ENCODE data around the gene SIX4. TPM values are rescaled to one million over a fixed set of nuclear protein-coding genes. Genes with fewer than 3 reads are reported as not detected.

The SIX4 gene
- total RNA-seq (2014; rRNA removed; shearing (Covaris generic)) (46.9 and 50.2 TPM in 2 replicates), polyA plus RNA-seq (2016; fragmentation: Nextera tagmentation; extraction: Ambion mirVana) (6.2 and 6.6 TPM in 2 replicates)
- long read RNA-seq: 0 reads

GRCh38 chr14:60723907-60724618 is at the start of gene SIX4:
TSS of gene SIX4 (minus strand) at chr14:60724351. CDS start at chr14:60724074, 277 bp downstream.
- H3K79me2 ChIP-seq (replicated peaks; ENCODE audit: insufficient read depth): peaks cover 43% of the 10 kb centered on the region
- H3K4me1 ChIP-seq (ENCODE audit: insufficient read depth): peaks cover 25% of the 10 kb centered on the region
- Mint-ChIP-seq H3K27me3 (ENCODE audit: insufficient read depth, low read depth, poor library complexity) (peaks cover 15% of the 10 kb centered on the region), H3K36me3 (ENCODE audit: low read depth) (peaks cover 29% of the 10 kb centered on the region), H3K4me3 (peak within 1 kb of the TSS; percentile 91), H3K4me1 (peaks cover 26% of the 10 kb centered on the region), H3K9me3 (0 out of 3 replicates have a peak, but pooled peaks cover 2% of the 10 kb centered on the region), H3K27ac (peak within 1 kb of the TSS; percentile 96)
- DNase-seq (ENCODE audit: low spot score) (peak; percentile 94), ATAC-seq (peak; percentile 61)
- peaks cover 25% of the 10 kb centered on the region for H4K20me1 ChIP-seq (replicated peaks; ENCODE audit: insufficient read depth)
- no peaks in the 10 kb centered on the region for H3K9me2 ChIP-seq (ENCODE audit: insufficient read depth)
- H3F3A ChIP-seq (replicated peaks; ENCODE audit: low read depth): peaks cover 3% of the 10 kb centered on the region; the same call in 1 of the 2 replicates
- peak within 1 kb of the TSS; percentile 97 for H3K4me3 ChIP-seq
- peak within 1 kb of the TSS; percentile 86 for H3K27ac ChIP-seq (ENCODE audit: low read depth)
- peaks cover 13% of the 10 kb centered on the region for H3K36me3 ChIP-seq (ENCODE audit: insufficient read depth)
- no peak within 1 kb of the TSS for H2AFZ ChIP-seq
- H3K27me3 ChIP-seq (ENCODE audit: insufficient read depth): peaks cover 6% of the 10 kb centered on the region
- H3K4me2 ChIP-seq: peak within 1 kb of the TSS; percentile 99
- TF ChIP-seq, protein P1, sequence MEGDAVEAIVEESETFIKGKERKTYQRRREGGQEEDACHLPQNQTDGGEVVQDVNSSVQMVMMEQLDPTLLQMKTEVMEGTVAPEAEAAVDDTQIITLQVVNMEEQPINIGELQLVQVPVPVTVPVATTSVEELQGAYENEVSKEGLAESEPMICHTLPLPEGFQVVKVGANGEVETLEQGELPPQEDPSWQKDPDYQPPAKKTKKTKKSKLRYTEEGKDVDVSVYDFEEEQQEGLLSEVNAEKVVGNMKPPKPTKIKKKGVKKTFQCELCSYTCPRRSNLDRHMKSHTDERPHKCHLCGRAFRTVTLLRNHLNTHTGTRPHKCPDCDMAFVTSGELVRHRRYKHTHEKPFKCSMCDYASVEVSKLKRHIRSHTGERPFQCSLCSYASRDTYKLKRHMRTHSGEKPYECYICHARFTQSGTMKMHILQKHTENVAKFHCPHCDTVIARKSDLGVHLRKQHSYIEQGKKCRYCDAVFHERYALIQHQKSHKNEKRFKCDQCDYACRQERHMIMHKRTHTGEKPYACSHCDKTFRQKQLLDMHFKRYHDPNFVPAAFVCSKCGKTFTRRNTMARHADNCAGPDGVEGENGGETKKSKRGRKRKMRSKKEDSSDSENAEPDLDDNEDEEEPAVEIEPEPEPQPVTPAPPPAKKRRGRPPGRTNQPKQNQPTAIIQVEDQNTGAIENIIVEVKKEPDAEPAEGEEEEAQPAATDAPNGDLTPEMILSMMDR (conservative IDR thresholded peaks at IDR 0.05; ENCODE audit: low read depth in 2 of 2): no peak
- no peak for TF ChIP-seq STAT1 (IDR thresholded peaks at IDR 0.05; ENCODE audit: unreplicated experiment)
- TF ChIP-seq POLR2AphosphoS5 (IDR thresholded peaks at IDR 0.05; ENCODE audit: low read depth): peak; percentile 85
- TF ChIP-seq ZNF331 (CRISPR knock-in tag; IDR thresholded peaks at IDR 0.05; ENCODE audit: low read depth): no peak
- no peak for TF ChIP-seq EZH2 (IDR thresholded peaks at IDR 0.05; ENCODE audit: low read depth, unreplicated experiment)
- no peak for TF ChIP-seq NANOG (IDR thresholded peaks at IDR 0.05; ENCODE audit: borderline replicate concordance)
- TF ChIP-seq ETS1 (IDR thresholded peaks at IDR 0.05): 0 out of 2 replicates have a peak, but pooled peaks have one; percentile 27
- no peak for TF ChIP-seq ZNF114 (CRISPR knock-in tag; IDR thresholded peaks at IDR 0.05)
- no peak for TF ChIP-seq CREB1 (CRISPR knock-in tag; IDR thresholded peaks at IDR 0.05; ENCODE audit: low read depth)

DNA sequence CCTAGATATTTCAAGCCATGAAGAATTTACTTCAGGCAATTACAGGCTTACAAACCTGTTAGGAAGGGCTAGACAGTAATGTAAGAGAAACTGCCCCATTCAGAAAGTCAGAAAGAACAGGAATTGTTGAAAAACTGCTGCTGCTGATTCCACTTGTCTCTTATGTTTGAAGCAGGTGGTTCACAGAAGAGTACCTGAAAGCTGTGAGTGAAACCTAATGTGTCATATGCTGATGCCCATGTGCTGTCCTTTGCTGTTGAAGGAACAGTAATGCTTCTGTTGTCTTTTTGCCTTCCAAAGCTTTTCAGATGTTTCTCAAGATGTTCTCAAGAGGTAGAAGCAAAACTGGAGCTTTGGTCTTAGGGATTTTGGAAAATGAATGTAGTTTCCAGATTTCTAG is 49.4 kb upstream of the SIX4 start:
- Histone ChIP-seq H3K36me3 (ENCODE audit: insufficient read depth) (no peaks in the 10 kb centered on the region), H3F3A (replicated peaks; ENCODE audit: low read depth) (no peaks in the 10 kb centered on the region), H3K4me2 (no peak overlapping the region), H3K4me3 (no peak overlapping the region), H3K27me3 (ENCODE audit: insufficient read depth) (no peaks in the 10 kb centered on the region), H3K4me1 (ENCODE audit: insufficient read depth) (peaks cover 16% of the 10 kb centered on the region), H3K79me2 (replicated peaks; ENCODE audit: insufficient read depth) (peaks cover 79% of the 10 kb centered on the region), H3K27ac (ENCODE audit: low read depth) (no peak overlapping the region), H3K9me2 (ENCODE audit: insufficient read depth) (0 out of 2 replicates have a peak, but pooled peaks cover 3% of the 10 kb centered on the region), H4K20me1 (replicated peaks; ENCODE audit: insufficient read depth) (no peaks in the 10 kb centered on the region; the same call in 1 of the 2 replicates), H2AFZ (no peak overlapping the region)
- no peaks in the 10 kb centered on the region for H3K36me3 Mint-ChIP-seq (ENCODE audit: low read depth)
- H3K4me3 Mint-ChIP-seq: no peak overlapping the region
- H3K9me3 Mint-ChIP-seq: no peaks in the 10 kb centered on the region
- no peaks in the 10 kb centered on the region; the same call in 2 of the 3 replicates for H3K4me1 Mint-ChIP-seq
- no peak for DNase-seq (ENCODE audit: low spot score)
- no peak overlapping the region for H3K27ac Mint-ChIP-seq
- ATAC-seq: no peak
- H3K27me3 Mint-ChIP-seq (ENCODE audit: insufficient read depth, low read depth, poor library complexity): no peaks in the 10 kb centered on the region
- TF ChIP-seq ZNF114 (CRISPR knock-in tag; IDR thresholded peaks at IDR 0.05) (no peak), NANOG (IDR thresholded peaks at IDR 0.05; ENCODE audit: borderline replicate concordance) (no peak), ETS1 (IDR thresholded peaks at IDR 0.05) (no peak), EZH2phosphoT487 (IDR thresholded peaks at IDR 0.05; ENCODE audit: unreplicated experiment) (no peak), STAT1 (IDR thresholded peaks at IDR 0.05; ENCODE audit: unreplicated experiment) (no peak), CREB1 (CRISPR knock-in tag; IDR thresholded peaks at IDR 0.05; ENCODE audit: low read depth) (no peak), POLR2AphosphoS5 (IDR thresholded peaks at IDR 0.05; ENCODE audit: low read depth) (no peak), REST (IDR thresholded peaks at IDR 0.05; ENCODE audit: unreplicated experiment) (no peak), ZNF331 (CRISPR knock-in tag; IDR thresholded peaks at IDR 0.05; ENCODE audit: low read depth) (no peak), JUNB (IDR thresholded peaks at IDR 0.05; ENCODE audit: unreplicated experiment) (no peak), EZH2 (IDR thresholded peaks at IDR 0.05; ENCODE audit: low read depth, unreplicated experiment) (no peak)
